HL-60/S4 treated with phorbol 12-myristate 13-acetate at 8.2 ng/mL for 4 days and 3 days (cell line): ENCODE results near the gene ATF7IP2.
"Not testable (repeated sequence)": the region's sequence is repeated elsewhere in the genome, so short reads cannot be mapped to it uniquely, and the experiment has no call there.

Experiments used
- in situ Hi-C: fragments of 300-500 bp; cut with MboI; formaldehyde crosslinking; loops from 2 replicates; pipeline ENCODE4 v1.15.0; 2022; ENCODE audit warnings: low sequenced_read_pairs

Gene ATF7IP2

DNA sequence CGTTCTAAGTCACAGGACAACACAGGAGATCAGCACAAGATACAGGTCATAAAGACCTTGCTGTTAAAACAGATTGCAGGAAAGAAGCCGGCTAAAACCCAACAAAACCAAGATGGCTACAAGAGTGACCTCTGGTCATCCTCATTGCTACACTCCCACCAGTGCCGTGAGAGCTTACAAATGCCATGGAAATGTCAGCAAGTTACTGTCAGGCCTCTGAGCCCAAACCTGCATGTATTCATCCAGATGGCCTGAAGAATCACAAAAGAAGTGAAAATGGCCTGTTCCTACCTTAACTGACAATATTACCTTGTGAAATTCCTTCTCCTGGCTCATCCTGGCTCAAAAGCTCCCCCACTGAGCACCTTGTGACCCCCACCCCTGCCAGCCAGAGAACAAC, 119.4 kb downstream of the ATF7IP2 start:
- in situ Hi-C loops, result not testable (repeated sequence)

- in situ Hi-C loops, result loop anchor here (10.0 kb wide), 4 partner anchors 195 to 405 kb away; no protein-coding TSS in a partner anchor
Measured at GRCh38 chr16:10509534-10510025, 123.7 kb downstream of the ATF7IP2 start.

- in situ Hi-C loops, result loop anchor here (10.0 kb wide), 4 partner anchors 195 to 405 kb away; no protein-coding TSS in a partner anchor
Measured at GRCh38 chr16:10510279-10510678, 124.4 kb downstream of the ATF7IP2 start.

GRCh38 chr16:10511829-10512228, 126.0 kb downstream of the ATF7IP2 start:
- in situ Hi-C loops, result loop anchor here (10.0 kb wide), 4 partner anchors 197 to 403 kb away; no protein-coding TSS in a partner anchor

GRCh38 chr16:10514369-10515055, 128.7 kb downstream of the ATF7IP2 start:
- in situ Hi-C loops, result loop anchor here (10.0 kb wide), 4 partner anchors 200 to 400 kb away; no protein-coding TSS in a partner anchor

GRCh38 chr16:10517868-10518267, 132.0 kb downstream of the ATF7IP2 start:
- in situ Hi-C loops, result loop anchor here (10.0 kb wide), 4 partner anchors 203 to 397 kb away; no protein-coding TSS in a partner anchor

- in situ Hi-C loops, result loop anchor here (10.0 kb wide), 4 partner anchors 204 to 396 kb away; no protein-coding TSS in a partner anchor
Measured at GRCh38 chr16:10518479-10519041, 132.7 kb downstream of the ATF7IP2 start.

DNA sequence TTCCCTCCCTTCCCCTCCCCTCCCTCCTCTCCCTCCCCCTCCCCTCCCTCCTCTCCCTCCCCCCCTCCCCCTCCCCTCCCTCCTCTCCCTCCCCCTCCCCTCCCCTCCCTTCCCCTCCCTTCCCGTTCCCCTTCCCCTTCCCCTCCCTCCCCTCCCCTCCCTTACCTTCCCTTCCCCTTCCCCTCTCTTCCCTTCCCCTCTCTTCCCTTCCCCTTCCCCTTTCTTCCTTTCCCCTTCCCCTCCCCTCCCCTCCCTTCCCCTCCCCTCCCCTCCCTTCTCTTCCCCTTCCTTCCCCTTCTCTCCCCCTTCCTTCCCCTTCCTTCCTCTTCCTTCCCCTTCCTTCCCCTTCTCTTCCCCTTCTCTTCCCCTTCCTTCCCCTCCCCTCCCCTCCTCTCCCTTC, 133.4 kb downstream of the ATF7IP2 start:
- in situ Hi-C loops, result loop anchor here (10.0 kb wide), 4 partner anchors 204 to 396 kb away; no protein-coding TSS in a partner anchor

- in situ Hi-C loops, result loop anchor here (10.0 kb wide), 4 partner anchors 205 to 395 kb away; no protein-coding TSS in a partner anchor
Measured at GRCh38 chr16:10519929-10520868, 134.3 kb downstream of the ATF7IP2 start.

GRCh38 chr16:10520869-10521578, 135.2 kb downstream of the ATF7IP2 start:
- in situ Hi-C loops, result no loop called here

- in situ Hi-C loops, result no loop called here
Measured at GRCh38 chr16:10521681-10522274, 135.9 kb downstream of the ATF7IP2 start.

DNA sequence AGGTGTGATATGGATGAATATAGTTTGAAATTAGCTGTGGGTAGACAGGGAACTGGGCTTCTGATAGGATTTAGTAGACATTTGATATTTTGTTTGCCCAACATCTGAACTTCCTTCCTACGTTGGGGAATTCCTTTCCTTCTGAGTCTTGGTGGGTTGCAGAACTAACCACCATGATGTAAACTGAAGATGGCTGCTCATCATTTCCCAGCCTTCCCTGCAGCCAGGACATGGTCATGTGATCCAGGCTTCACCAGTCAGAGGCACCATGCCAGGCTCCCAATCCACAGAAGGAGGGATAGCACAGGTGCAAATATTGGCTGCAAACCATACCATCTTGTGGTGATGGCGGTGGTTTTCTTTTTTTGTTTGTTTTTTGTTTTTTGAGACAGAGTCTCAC, 137.1 kb downstream of the ATF7IP2 start:
- in situ Hi-C loops, result no loop called here

DNA sequence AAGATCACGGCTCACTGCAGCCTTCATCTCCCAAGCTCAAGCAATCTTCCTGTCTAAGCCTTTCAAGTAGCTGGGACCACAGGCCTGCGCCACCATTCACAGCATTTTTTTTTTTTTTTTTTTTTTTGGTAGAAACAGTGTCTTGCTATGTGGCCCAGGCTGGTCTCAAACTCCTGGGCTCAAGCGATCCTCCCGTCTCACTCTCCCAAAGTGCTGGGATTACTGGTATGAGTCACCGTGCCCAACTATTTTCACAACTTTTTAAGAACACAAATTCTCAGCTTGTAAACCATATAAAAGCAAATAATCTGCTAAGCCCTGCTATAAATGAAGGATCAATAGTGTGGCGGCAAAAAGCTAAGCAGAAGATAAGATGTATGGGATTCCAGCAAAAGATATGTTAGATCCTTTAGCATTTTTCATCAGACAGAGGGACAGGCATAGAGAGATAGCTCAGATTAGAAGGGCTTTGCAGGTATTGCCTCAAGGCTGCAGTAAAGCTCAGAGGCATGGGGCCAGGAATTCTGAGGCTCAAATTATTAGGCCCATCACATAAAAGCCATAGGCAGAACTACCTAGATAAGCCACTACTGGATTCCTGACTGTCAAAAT, 139.5 kb downstream of the ATF7IP2 start:
- in situ Hi-C loops, result no loop called here

- in situ Hi-C loops, result no loop called here
Measured at GRCh38 chr16:10526962-10527361, 141.1 kb downstream of the ATF7IP2 start.

DNA sequence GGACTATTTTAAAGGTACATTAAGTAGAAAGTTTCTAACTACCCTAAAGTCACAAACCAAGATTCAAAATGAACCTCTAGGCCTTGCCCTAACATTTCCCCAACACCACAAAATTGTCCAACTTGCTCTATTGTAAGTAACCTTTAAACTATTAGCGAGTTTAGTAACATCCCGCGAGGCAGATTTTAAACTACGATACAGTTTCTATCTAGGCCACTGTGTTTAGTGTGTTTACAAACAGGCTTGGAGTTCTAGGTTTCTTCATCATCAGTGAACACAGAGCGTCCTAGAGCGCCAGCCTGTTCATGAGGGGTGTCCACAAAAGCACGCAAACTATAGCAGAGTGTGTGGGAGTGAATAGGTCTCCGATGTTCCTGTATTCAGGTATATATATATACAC, 142.8 kb downstream of the ATF7IP2 start:
- in situ Hi-C loops, result no loop called here

- in situ Hi-C loops, result no loop called here
Measured at GRCh38 chr16:10529895-10530669, 144.2 kb downstream of the ATF7IP2 start.

GRCh38 chr16:10530685-10531084, 144.8 kb downstream of the ATF7IP2 start:
- in situ Hi-C loops, result no loop called here

DNA sequence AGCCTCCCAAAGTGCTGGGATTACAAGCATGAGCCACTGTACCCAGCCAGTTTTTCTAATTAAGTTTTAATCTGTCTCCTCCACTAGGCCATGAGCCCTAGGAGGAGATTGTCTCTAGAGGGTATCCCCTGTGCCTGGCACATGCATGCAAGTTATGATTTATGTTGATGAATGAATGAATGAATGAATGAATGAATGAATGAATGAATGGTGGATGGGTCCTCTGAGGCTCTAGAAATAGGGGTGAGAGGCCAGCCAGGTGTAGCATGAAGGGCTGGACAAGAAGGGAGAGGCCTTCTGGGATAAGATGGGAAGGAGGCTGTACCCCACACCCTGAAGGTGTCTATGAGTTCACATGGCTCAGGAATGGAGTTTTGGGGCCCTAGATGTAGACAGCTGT, 145.7 kb downstream of the ATF7IP2 start:
- in situ Hi-C loops, result no loop called here
